ENCODE results near the gene NAE1.

The NAE1 gene

DNA sequence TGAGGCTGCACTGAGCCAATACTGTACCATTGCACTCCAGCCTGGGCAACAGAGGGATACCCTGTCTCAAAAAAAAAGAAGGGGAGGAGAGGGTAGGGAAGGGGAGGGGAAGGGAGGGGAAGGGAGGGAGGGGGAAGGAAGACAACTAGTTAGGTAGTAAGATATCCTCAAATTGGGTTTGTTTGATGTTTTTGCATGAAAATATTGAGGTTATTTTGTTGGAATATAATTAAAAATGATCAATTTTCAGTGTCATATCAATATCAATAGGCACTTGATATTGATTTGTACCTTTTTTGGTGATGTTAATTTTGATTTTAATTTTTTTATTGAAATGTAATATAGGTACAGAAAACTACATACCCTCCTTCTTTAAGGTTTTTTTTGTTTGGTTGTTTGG is 32.9 kb upstream of the NAE1 start:
- Histone ChIP-seq H3K27me3 (ENCODE audit: control insufficient read depth in 5 of 5, insufficient read depth in 4 of 5, low read length in 5 of 5) (no peaks in the 10 kb centered on the region), H3K4me1 (ENCODE audit: control insufficient read depth in 5 of 5, insufficient read depth in 5 of 5, low read length in 5 of 5) (no peaks in the 10 kb centered on the region), H3K27ac (ENCODE audit: low read depth, low read length) (no peak overlapping the region), H3K9ac (ENCODE audit: low read length in 5 of 5) (no peak overlapping the region), H3K9me3 (ENCODE audit: control insufficient read depth in 5 of 5, low read length in 5 of 5) (no peaks in the 10 kb centered on the region), H3K4me3 (ENCODE audit: low read depth in 1 of 5, low read length in 5 of 5) (no peak overlapping the region), H3K36me3 (ENCODE audit: control insufficient read depth in 5 of 5, insufficient read depth in 5 of 5, low read length in 5 of 5) (no peaks in the 10 kb centered on the region)

GRCh38 chr16:66862023-66862520 is 31.3 kb upstream of the NAE1 start:
- Histone ChIP-seq H3K27me3 (ENCODE audit: control insufficient read depth in 5 of 5, insufficient read depth in 4 of 5, low read length in 5 of 5) (no peaks in the 10 kb centered on the region), H3K27ac (ENCODE audit: low read depth, low read length) (no peak overlapping the region), H3K9me3 (ENCODE audit: control insufficient read depth in 5 of 5, low read length in 5 of 5) (no peaks in the 10 kb centered on the region), H3K9ac (ENCODE audit: low read length in 5 of 5) (no peak overlapping the region), H3K4me3 (ENCODE audit: low read depth in 1 of 5, low read length in 5 of 5) (no peak overlapping the region), H3K36me3 (ENCODE audit: control insufficient read depth in 5 of 5, insufficient read depth in 5 of 5, low read length in 5 of 5) (no peaks in the 10 kb centered on the region), H3K4me1 (ENCODE audit: control insufficient read depth in 5 of 5, insufficient read depth in 5 of 5, low read length in 5 of 5) (no peaks in the 10 kb centered on the region)

DNA sequence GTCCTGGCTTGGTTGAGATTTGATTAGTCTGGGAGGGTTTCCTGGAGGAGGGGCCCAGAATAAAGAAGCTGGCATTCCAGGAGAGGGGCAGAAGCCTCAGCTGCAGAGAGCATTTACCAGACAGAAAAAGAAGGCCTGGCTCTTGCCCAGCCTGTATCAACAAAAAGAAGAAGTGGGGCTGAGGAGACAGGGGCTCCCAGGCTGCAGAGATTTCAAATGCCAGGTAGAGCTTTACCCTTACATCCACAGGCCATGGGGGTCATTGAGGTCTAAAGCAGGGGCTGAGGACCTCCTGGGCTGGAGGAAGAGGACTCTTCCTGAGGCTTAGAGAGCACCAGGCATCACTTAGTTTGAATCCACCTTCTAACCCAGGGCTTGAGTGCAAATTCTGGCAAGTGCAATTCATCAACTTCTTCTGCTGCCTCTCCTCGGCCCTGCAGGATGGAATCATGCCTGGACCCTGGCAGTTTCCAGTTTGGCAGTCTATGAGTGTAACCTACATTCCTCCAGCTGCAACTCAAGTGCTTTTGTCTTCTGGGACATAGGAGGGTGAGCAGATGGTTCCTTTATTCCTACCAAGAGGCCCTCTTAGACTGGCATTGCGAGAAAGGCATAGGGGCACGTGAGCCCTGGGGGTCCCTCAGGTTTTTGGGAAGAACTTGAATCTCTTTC is 28.8 kb upstream of the NAE1 start:
- Histone ChIP-seq H3K9ac (ENCODE audit: low read length in 5 of 5) (no peak overlapping the region), H3K9me3 (ENCODE audit: control insufficient read depth in 5 of 5, low read length in 5 of 5) (no peaks in the 10 kb centered on the region), H3K27me3 (ENCODE audit: control insufficient read depth in 5 of 5, insufficient read depth in 4 of 5, low read length in 5 of 5) (no peaks in the 10 kb centered on the region), H3K4me3 (ENCODE audit: low read depth in 1 of 5, low read length in 5 of 5) (no peak overlapping the region), H3K4me1 (ENCODE audit: control insufficient read depth in 5 of 5, insufficient read depth in 5 of 5, low read length in 5 of 5) (no peaks in the 10 kb centered on the region), H3K27ac (ENCODE audit: low read depth, low read length) (no peak overlapping the region), H3K36me3 (ENCODE audit: control insufficient read depth in 5 of 5, insufficient read depth in 5 of 5, low read length in 5 of 5) (no peaks in the 10 kb centered on the region)

- Histone ChIP-seq H3K27ac (ENCODE audit: low read depth, low read length) (no peak overlapping the region), H3K4me1 (ENCODE audit: control insufficient read depth in 5 of 5, insufficient read depth in 5 of 5, low read length in 5 of 5) (no peaks in the 10 kb centered on the region), H3K4me3 (ENCODE audit: low read depth in 1 of 5, low read length in 5 of 5) (no peak overlapping the region), H3K27me3 (ENCODE audit: control insufficient read depth in 5 of 5, insufficient read depth in 4 of 5, low read length in 5 of 5) (no peaks in the 10 kb centered on the region), H3K9me3 (ENCODE audit: control insufficient read depth in 5 of 5, low read length in 5 of 5) (no peaks in the 10 kb centered on the region), H3K9ac (ENCODE audit: low read length in 5 of 5) (no peak overlapping the region), H3K36me3 (ENCODE audit: control insufficient read depth in 5 of 5, insufficient read depth in 5 of 5, low read length in 5 of 5) (no peaks in the 10 kb centered on the region)
These were observed 28.1 kb upstream of the NAE1 start for GRCh38 chr16:66858740-66859396.

DNA sequence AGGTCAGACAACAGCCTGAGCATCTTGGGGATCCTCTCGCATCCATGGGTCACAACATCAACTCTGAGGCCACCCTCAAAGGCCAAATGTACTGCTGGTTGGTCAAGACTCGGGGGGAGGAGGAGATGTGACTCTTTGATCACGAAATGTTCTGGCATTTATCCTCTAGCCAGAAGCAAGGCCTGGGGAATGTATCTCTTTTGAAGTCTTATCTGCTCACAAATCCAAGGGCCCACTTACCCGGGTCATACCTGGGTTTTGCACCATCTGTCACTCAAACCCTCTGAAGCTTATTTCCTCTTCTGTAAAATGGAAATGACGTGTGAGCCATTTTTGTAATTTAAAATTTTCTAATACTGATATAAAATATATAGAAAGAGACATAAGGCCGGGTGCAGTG is 26.7 kb upstream of the NAE1 start:
- H3K9me3 ChIP-seq (ENCODE audit: control insufficient read depth in 5 of 5, low read length in 5 of 5): no peaks in the 10 kb centered on the region
- H3K4me3 ChIP-seq (ENCODE audit: low read depth in 1 of 5, low read length in 5 of 5): no peak overlapping the region
- no peak overlapping the region for H3K27ac ChIP-seq (ENCODE audit: low read depth, low read length)
- H3K27me3 ChIP-seq (ENCODE audit: control insufficient read depth in 5 of 5, insufficient read depth in 4 of 5, low read length in 5 of 5): no peaks in the 10 kb centered on the region
- H3K36me3 ChIP-seq (ENCODE audit: control insufficient read depth in 5 of 5, insufficient read depth in 5 of 5, low read length in 5 of 5): no peaks in the 10 kb centered on the region
- no peak overlapping the region for H3K9ac ChIP-seq (ENCODE audit: low read length in 5 of 5)
- no peaks in the 10 kb centered on the region for H3K4me1 ChIP-seq (ENCODE audit: control insufficient read depth in 5 of 5, insufficient read depth in 5 of 5, low read length in 5 of 5)

GRCh38 chr16:66856801-66857200 is 26.0 kb upstream of the NAE1 start:
- no peaks in the 10 kb centered on the region for H3K9me3 ChIP-seq (ENCODE audit: control insufficient read depth in 5 of 5, low read length in 5 of 5)
- no peak overlapping the region for H3K27ac ChIP-seq (ENCODE audit: low read depth, low read length)
- no peak overlapping the region for H3K9ac ChIP-seq (ENCODE audit: low read length in 5 of 5)
- H3K4me1 ChIP-seq (ENCODE audit: control insufficient read depth in 5 of 5, insufficient read depth in 5 of 5, low read length in 5 of 5): no peaks in the 10 kb centered on the region
- no peaks in the 10 kb centered on the region for H3K36me3 ChIP-seq (ENCODE audit: control insufficient read depth in 5 of 5, insufficient read depth in 5 of 5, low read length in 5 of 5)
- no peak overlapping the region for H3K4me3 ChIP-seq (ENCODE audit: low read depth in 1 of 5, low read length in 5 of 5)
- no peaks in the 10 kb centered on the region for H3K27me3 ChIP-seq (ENCODE audit: control insufficient read depth in 5 of 5, insufficient read depth in 4 of 5, low read length in 5 of 5)

- H3K27me3 ChIP-seq (ENCODE audit: control insufficient read depth in 5 of 5, insufficient read depth in 4 of 5, low read length in 5 of 5): no peaks in the 10 kb centered on the region
- no peak overlapping the region for H3K9ac ChIP-seq (ENCODE audit: low read length in 5 of 5)
- no peaks in the 10 kb centered on the region for H3K36me3 ChIP-seq (ENCODE audit: control insufficient read depth in 5 of 5, insufficient read depth in 5 of 5, low read length in 5 of 5)
- no peak overlapping the region for H3K4me3 ChIP-seq (ENCODE audit: low read depth in 1 of 5, low read length in 5 of 5)
- no peak overlapping the region for H3K27ac ChIP-seq (ENCODE audit: low read depth, low read length)
- no peaks in the 10 kb centered on the region for H3K9me3 ChIP-seq (ENCODE audit: control insufficient read depth in 5 of 5, low read length in 5 of 5)
- no peaks in the 10 kb centered on the region for H3K4me1 ChIP-seq (ENCODE audit: control insufficient read depth in 5 of 5, insufficient read depth in 5 of 5, low read length in 5 of 5)
These were observed 25.5 kb upstream of the NAE1 start for GRCh38 chr16:66856184-66856730.

GRCh38 chr16:66853261-66854139 is 22.7 kb upstream of the NAE1 start:
- Histone ChIP-seq H3K9ac (ENCODE audit: low read length in 5 of 5) (no peak overlapping the region), H3K9me3 (ENCODE audit: control insufficient read depth in 5 of 5, low read length in 5 of 5) (no peaks in the 10 kb centered on the region), H3K27me3 (ENCODE audit: control insufficient read depth in 5 of 5, insufficient read depth in 4 of 5, low read length in 5 of 5) (peaks cover 0 to 3% (median 3%) of the 10 kb centered on the region in 5 donors), H3K4me3 (ENCODE audit: low read depth in 1 of 5, low read length in 5 of 5) (no peak overlapping the region), H3K4me1 (ENCODE audit: control insufficient read depth in 5 of 5, insufficient read depth in 5 of 5, low read length in 5 of 5) (no peaks in the 10 kb centered on the region), H3K36me3 (ENCODE audit: control insufficient read depth in 5 of 5, insufficient read depth in 5 of 5, low read length in 5 of 5) (no peaks in the 10 kb centered on the region), H3K27ac (ENCODE audit: low read depth, low read length) (no peak overlapping the region)

DNA sequence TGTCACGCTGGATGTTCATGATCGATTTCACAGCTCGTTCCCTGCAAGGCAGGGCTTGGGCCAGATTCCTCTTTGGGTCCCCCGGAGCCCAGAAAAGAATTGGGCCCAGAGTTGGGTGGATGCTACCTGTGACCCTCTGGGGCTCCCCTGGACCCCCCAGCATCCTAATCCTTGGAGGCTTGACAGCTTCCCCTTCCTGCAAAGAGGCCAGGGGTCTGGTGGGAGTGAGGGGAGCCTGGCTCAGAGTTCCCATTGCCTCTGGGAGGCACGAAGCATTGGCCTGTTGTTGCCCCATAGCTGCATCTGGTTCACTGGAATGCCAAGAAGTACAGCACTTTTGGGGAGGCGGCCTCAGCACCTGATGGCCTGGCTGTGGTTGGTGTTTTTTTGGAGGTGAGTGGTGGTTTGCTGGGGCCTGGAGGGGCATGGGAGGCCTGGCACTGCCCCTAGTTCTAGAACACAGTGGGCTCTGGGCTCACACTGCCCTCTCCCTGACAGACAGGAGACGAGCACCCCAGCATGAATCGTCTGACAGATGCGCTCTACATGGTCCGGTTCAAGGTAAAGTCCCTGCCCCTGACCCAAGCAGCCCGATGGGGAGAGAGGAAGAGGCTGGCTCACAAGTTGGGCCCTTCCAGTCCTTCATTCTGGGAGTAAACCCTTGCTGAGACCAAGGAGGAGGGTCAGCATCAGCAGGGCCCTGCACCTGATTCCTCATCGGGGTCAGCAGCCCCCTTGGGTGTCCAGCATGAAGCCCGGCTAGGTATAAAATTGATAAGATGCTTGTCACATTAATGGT is 20.6 kb upstream of the NAE1 start:
- peaks cover under 1 to 12% (median 9%) of the 10 kb centered on the region in 5 donors for H3K27me3 ChIP-seq (ENCODE audit: control insufficient read depth in 5 of 5, insufficient read depth in 4 of 5, low read length in 5 of 5)
- H3K9me3 ChIP-seq (ENCODE audit: control insufficient read depth in 5 of 5, low read length in 5 of 5): no peaks in the 10 kb centered on the region
- H3K9ac ChIP-seq (ENCODE audit: low read length in 5 of 5): no peak overlapping the region
- H3K4me1 ChIP-seq (ENCODE audit: control insufficient read depth in 5 of 5, insufficient read depth in 5 of 5, low read length in 5 of 5): no peaks in the 10 kb centered on the region
- H3K27ac ChIP-seq (ENCODE audit: low read depth, low read length): no peak overlapping the region
- no peaks in the 10 kb centered on the region for H3K36me3 ChIP-seq (ENCODE audit: control insufficient read depth in 5 of 5, insufficient read depth in 5 of 5, low read length in 5 of 5)
- H3K4me3 ChIP-seq (ENCODE audit: low read depth in 1 of 5, low read length in 5 of 5): no peak overlapping the region

Data from subcutaneous abdominal adipose tissue (tissue), 5 donors.